HG02571 (cell line): ENCODE results near the gene LY6G5B.
A peak's percentile ranks its signal among the peaks of the same experiment; 100 is the strongest.

Source experiments
- ATAC-seq: cut with Tn5 transposase; IDR thresholded peaks from one replicate; pipeline ENCODE4 v1.9.1; 2021; ENCODE audit warnings: mild to moderate bottlenecking, moderate library complexity; ENCODE audit not compliant: unreplicated experiment

Gene LY6G5B

GRCh38 chr6:31662124-31662723 is 7.6 kb upstream of the LY6G5B start:
- ATAC-seq = no peak

GRCh38 chr6:31663126-31663960 is 6.4 kb upstream of the LY6G5B start:
- no peak for ATAC-seq

- ATAC-seq = no peak
Observed at GRCh38 chr6:31663961-31664789, 5.6 kb upstream of the LY6G5B start.

- peak; percentile 29 for ATAC-seq
Observed at GRCh38 chr6:31664790-31665500, 4.8 kb upstream of the LY6G5B start, which contains the start of gene GPANK1. Gene GPANK1, minus strand, starts transcription at chr6:31664997. Its CDS starts 519 bp downstream, at chr6:31664478.

- peak; percentile 72 for ATAC-seq
Observed at GRCh38 chr6:31665501-31666336, 4.1 kb upstream of the LY6G5B start, which contains the start of gene CSNK2B. Gene CSNK2B, plus strand, starts transcription at chr6:31666080. Its CDS starts 752 bp downstream, at chr6:31666832.

- ATAC-seq = no peak
Observed at GRCh38 chr6:31666337-31666965, 3.3 kb upstream of the LY6G5B start.

GRCh38 chr6:31676322-31676903 is 6.6 kb downstream of the LY6G5B start:
- ATAC-seq = no peak

- no peak for ATAC-seq
Observed at GRCh38 chr6:31676904-31677303, 7.1 kb downstream of the LY6G5B start.

- ATAC-seq = no peak
Observed at GRCh38 chr6:31677955-31678354, 8.2 kb downstream of the LY6G5B start.

- no peak for ATAC-seq
Observed at GRCh38 chr6:31680226-31681134, 10.7 kb downstream of the LY6G5B start, which contains the start of gene LY6G5C. Gene LY6G5C, minus strand, starts transcription at chr6:31681067. Its CDS starts 694 bp downstream, at chr6:31680373.

- ATAC-seq = no peak
Observed at GRCh38 chr6:31681135-31681671, 11.4 kb downstream of the LY6G5B start.

- ATAC-seq = no peak
Observed at GRCh38 chr6:31683591-31683990, 13.8 kb downstream of the LY6G5B start.

GRCh38 chr6:31686483-31686882 is 16.7 kb downstream of the LY6G5B start:
- ATAC-seq = no peak

GRCh38 chr6:31687321-31687720 is 17.5 kb downstream of the LY6G5B start:
- no peak for ATAC-seq

GRCh38 chr6:31687860-31688693 is 18.3 kb downstream of the LY6G5B start:
- ATAC-seq = no peak

GRCh38 chr6:31689249-31690110 is 19.7 kb downstream of the LY6G5B start:
- no peak for ATAC-seq
